B cell (primary cell): ENCODE results near the gene RASL10A. TPM values are rescaled to one million over a fixed set of nuclear protein-coding genes. Genes with fewer than 3 reads are reported as not detected.

Experiments used
- ATAC-seq: fragments of 200-7000 bp; cut with Tn5 transposase; one replicate; pipeline ENCODE4 v1.10.0; 2021; ENCODE audit warnings: low read depth, mild to moderate bottlenecking, moderate number of reproducible peaks, moderate library complexity
- CTCF ChIA-PET: fragments of 350-600 bp; sonication (Branson Sonifier 250); formaldehyde crosslinking; loops from one replicate; lab custom pipeline; 2021; ENCODE audit warnings: antibody characterized with exemption, inconsistent platforms; lab: Charles Lee
- POLR2A ChIA-PET: fragments of 350-600 bp; sonication (Branson Sonifier 250); formaldehyde crosslinking; loops from one replicate; lab custom pipeline; 2021; ENCODE audit warnings: antibody characterized with exemption; lab: Charles Lee
- DNase-seq: peaks from one replicate; pipeline ENCODE4 v3.0.0; 2013
- H2AFZ ChIP-seq: 2 replicates; pipeline ENCODE4 v1.6.1; 2012; ENCODE audit warnings: mild to moderate bottlenecking, low read depth, low read length; ENCODE audit not compliant: insufficient read depth, poor library complexity, severe bottlenecking
- H3K27ac ChIP-seq, 2 donors: 1 replicate in 1 of 2; 2 replicates in 1 of 2; pipeline ENCODE4 v1.5.1; 2012 to 2013; ENCODE audit warnings: low read length in 2 of 2, mild to moderate bottlenecking in 2 of 2, moderate library complexity in 1 of 2
- H3K27me3 ChIP-seq, 4 experiments: fragments of 200-600 bp in 1 of 4; sonication (generic) in 1 of 4; replicated peaks in 1 of 4; 1 replicate in 2 of 4; 2 replicates in 2 of 4; pipeline versions ENCODE4 v1.6.1 to v1.7.0; 2013 to 2016; ENCODE audit warnings: low read length in 3 of 4, mild to moderate bottlenecking in 2 of 4, mixed read lengths in 1 of 4, moderate library complexity in 1 of 4; ENCODE audit not compliant: insufficient read depth in 4 of 4, control insufficient read depth in 3 of 4; ENCODE audit errors: control extremely low read depth in 1 of 4
- H3K36me3 ChIP-seq, 2 experiments: replicated peaks in 1 of 2; 1 replicate in 1 of 2; 2 replicates in 1 of 2; pipeline versions ENCODE4 v1.6.1 to v1.7.1; 2013; ENCODE audit warnings: low read length in 1 of 2; ENCODE audit not compliant: insufficient read depth in 2 of 2, control insufficient read depth in 1 of 2; ENCODE audit errors: control extremely low read depth in 1 of 2, extremely low read depth in 1 of 2
- H3K4me1 ChIP-seq, 2 donors: fragments of 200-600 bp in 1 of 2; sonication (generic) in 1 of 2; 1 replicate in 1 of 2; 2 replicates in 1 of 2; pipeline versions ENCODE4 v1.5.1 to v1.6.1; 2013 to 2017; ENCODE audit warnings: low read length in 2 of 2; ENCODE audit not compliant: control insufficient read depth in 2 of 2, insufficient read depth in 2 of 2
- H3K4me2 ChIP-seq: replicated peaks from 2 replicates; pipeline ENCODE3; 2012; ENCODE audit warnings: mild to moderate bottlenecking, low read depth, low read length; ENCODE audit not compliant: poor library complexity, severe bottlenecking
- H3K4me3 ChIP-seq, 5 experiments: fragments of 200-600 bp in 1 of 5; sonication (generic) in 1 of 5; 1 replicate in 3 of 5; 2 replicates in 2 of 5; pipeline versions ENCODE4 v1.5.1 to v1.7.0; 2011 to 2016; ENCODE audit warnings: low read length in 4 of 5, mild to moderate bottlenecking in 4 of 5, low read depth in 2 of 5, control low read depth in 1 of 5, moderate library complexity in 1 of 5; ENCODE audit not compliant: insufficient read depth in 1 of 5; ENCODE audit errors: control extremely low read depth in 1 of 5, extremely low read depth in 1 of 5
- H3K79me2 ChIP-seq: fragments of 200-600 bp; sonication (generic); one replicate; pipeline ENCODE4 v1.6.0; 2016; ENCODE audit warnings: low read length; ENCODE audit not compliant: control insufficient read depth, insufficient read depth
- H3K9ac ChIP-seq: fragments of 200-600 bp; sonication (generic); 2 replicates; pipeline ENCODE4 v1.6.1; 2017; ENCODE audit warnings: mild to moderate bottlenecking, low read length, moderate library complexity
- H3K9me3 ChIP-seq, 3 donors: one replicate each; pipeline versions ENCODE4 v1.6.1 to v1.7.1; 2013; ENCODE audit warnings: low read length in 2 of 3; ENCODE audit not compliant: control insufficient read depth in 2 of 3, insufficient read depth in 1 of 3; ENCODE audit errors: control extremely low read depth in 1 of 3
- H4K20me1 ChIP-seq: 2 replicates; pipeline ENCODE4 v1.6.0; 2012; ENCODE audit warnings: mild to moderate bottlenecking, low read length; ENCODE audit not compliant: insufficient read depth, control insufficient read depth, poor library complexity, severe bottlenecking
- H3K27ac Mint-ChIP-seq: one replicate; pipeline ENCODE4 v1.8.0; 2021; ENCODE audit warnings: mixed read lengths
- H3K27me3 Mint-ChIP-seq: one replicate; pipeline ENCODE4 v1.8.0; 2021; ENCODE audit warnings: mixed read lengths
- H3K4me1 Mint-ChIP-seq: one replicate; pipeline ENCODE4 v1.8.0; 2021; ENCODE audit warnings: mixed read lengths
- H3K4me3 Mint-ChIP-seq: one replicate; pipeline ENCODE4 v1.8.0; 2021; ENCODE audit warnings: mixed read lengths
- H3K9me3 Mint-ChIP-seq: one replicate; pipeline ENCODE4 v1.8.0; 2022; ENCODE audit warnings: mixed read lengths; ENCODE audit not compliant: insufficient read depth
- EZH2 ChIP-seq: IDR thresholded peaks from 2 replicates; pipeline ENCODE4 v1.6.1; 2012; ENCODE audit warnings: borderline replicate concordance, low read depth, mild to moderate bottlenecking, moderate library complexity, low read length; ENCODE audit not compliant: insufficient read depth, poor library complexity, severe bottlenecking
- WGBS: methylation state at CpG from one replicate; pipeline ENCODE4 v1.1.5; 2013; ENCODE audit warnings: missing lambda C conversion rate; ENCODE audit not compliant: insufficient coverage; 5-methylcytosine and 5-hydroxymethylcytosine counted together
- intact Hi-C: fragments of 100-400 bp; cut with micrococcal nuclease; formaldehyde crosslinking; loops from one replicate; pipeline ENCODE4 v1.10.0; 2022
- polyA plus RNA-seq: library from polyadenylated mRNA; depleted of rRNA; stranded (reverse); fragments of >200 nt; gene quantifications from 2 replicates; pipeline ENCODE4 v1.2.3, GENCODE V29; 2012
- total RNA-seq, 2 donors: library from RNA; stranded (reverse); fragments of 120-200 nt in 1 of 2; gene quantifications; 1 replicate in 1 of 2; 2 replicates in 1 of 2; pipeline versions ENCODE4 v1.2.3 to v1.2.4, GENCODE V29; 2013 to 2022
- TF ChIP-seq, protein P1 (sequence below): fragments of 200-600 bp; IDR thresholded peaks from one replicate; pipeline ENCODE4 v1.8.0; 2022; ENCODE audit warnings: antibody characterized with exemption, mild to moderate bottlenecking

Gene RASL10A
- total and polyA plus RNA-seq, 2 donors (not counting 1 experiment from before 2014, with no cell fraction given) = 2.8 to 4.7 TPM

DNA sequence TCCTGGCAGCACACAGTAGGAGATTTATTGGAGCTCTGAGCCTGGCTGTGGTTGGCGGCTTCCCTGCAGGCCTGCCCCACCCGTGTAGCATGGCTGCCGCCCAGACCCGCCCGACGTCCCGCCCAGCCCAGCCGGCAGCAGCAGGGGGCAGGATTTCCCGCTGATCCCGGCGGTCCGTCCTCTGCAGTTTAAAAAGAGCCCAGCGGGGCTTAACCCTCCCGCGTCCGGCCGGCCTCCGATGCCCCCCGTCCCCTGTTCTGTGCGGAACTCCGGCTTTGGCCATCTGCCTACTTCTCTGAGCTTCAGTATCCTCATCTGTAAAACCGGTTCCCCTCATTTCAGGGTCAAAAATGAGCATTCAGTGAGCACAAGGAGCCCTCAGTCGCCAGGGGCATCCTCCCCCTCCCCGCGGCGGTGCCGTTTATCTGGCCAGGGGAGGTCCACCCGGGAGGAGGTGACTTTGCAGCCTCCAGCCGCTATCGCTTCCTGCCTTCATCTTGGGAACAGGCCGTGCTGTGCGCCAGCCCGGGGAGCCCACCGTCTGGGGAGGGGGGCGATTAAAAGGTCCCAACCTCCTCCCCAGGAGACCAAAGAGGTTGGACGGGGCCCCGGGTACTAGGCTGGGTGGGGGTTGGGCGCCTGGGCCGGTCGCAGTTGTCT, 9.2 kb downstream of the RASL10A start, which contains the start of gene GAS2L1:
Gene GAS2L1, plus strand, starts transcription at position 476 of the 660 bp plus-strand sequence. CDS start 1,456 bp downstream, outside the sequence.
- H3K4me1 ChIP-seq = peaks cover 21 to 27% of the 10 kb centered on the region in 2 donors
- ChIA-PET POLR2A (no interaction called here), CTCF (interaction anchor here (0.7 to 1.6 kb wide), 2 partner anchors 218 to 1173 kb away, joined by 3 to 5 read pairs; no protein-coding TSS in a partner anchor)
- peaks cover 23% of the 10 kb centered on the region for H3K27me3 Mint-ChIP-seq
- peak within 1 kb of the TSS; percentile 85 for H3K4me3 Mint-ChIP-seq
- H3K9me3 Mint-ChIP-seq = no peaks in the 10 kb centered on the region
- WGBS = under 1% methylated on average over 38 of the region's 40 CpGs
- peaks cover 2% of the 10 kb centered on the region for H3K79me2 ChIP-seq
- peak within 1 kb of the TSS; percentile 33 to 71 (median 46) for H3K4me3 ChIP-seq
- peaks cover 0 to 45% (median 16%) of the 10 kb centered on the region in 4 experiments for H3K27me3 ChIP-seq
- no peaks in the 10 kb centered on the region for H3K36me3 ChIP-seq
- H2AFZ ChIP-seq = peak within 1 kb of the TSS; percentile 74
- TF ChIP-seq EZH2 = peak; percentile 68
- TF ChIP-seq, protein P1, sequence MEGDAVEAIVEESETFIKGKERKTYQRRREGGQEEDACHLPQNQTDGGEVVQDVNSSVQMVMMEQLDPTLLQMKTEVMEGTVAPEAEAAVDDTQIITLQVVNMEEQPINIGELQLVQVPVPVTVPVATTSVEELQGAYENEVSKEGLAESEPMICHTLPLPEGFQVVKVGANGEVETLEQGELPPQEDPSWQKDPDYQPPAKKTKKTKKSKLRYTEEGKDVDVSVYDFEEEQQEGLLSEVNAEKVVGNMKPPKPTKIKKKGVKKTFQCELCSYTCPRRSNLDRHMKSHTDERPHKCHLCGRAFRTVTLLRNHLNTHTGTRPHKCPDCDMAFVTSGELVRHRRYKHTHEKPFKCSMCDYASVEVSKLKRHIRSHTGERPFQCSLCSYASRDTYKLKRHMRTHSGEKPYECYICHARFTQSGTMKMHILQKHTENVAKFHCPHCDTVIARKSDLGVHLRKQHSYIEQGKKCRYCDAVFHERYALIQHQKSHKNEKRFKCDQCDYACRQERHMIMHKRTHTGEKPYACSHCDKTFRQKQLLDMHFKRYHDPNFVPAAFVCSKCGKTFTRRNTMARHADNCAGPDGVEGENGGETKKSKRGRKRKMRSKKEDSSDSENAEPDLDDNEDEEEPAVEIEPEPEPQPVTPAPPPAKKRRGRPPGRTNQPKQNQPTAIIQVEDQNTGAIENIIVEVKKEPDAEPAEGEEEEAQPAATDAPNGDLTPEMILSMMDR = peak; percentile 48
- H3K27ac Mint-ChIP-seq = no peak within 1 kb of the TSS
- H3K4me1 Mint-ChIP-seq = peaks cover 23% of the 10 kb centered on the region
- H4K20me1 ChIP-seq = no peaks in the 10 kb centered on the region
- no peak within 1 kb of the TSS for H3K27ac ChIP-seq
- ATAC-seq (peak; percentile 53), DNase-seq (peak; percentile 60)
- peak within 1 kb of the TSS; percentile 99 for H3K4me2 ChIP-seq
- peaks cover 0 to 19% (median 0%) of the 10 kb centered on the region in 3 donors for H3K9me3 ChIP-seq
- H3K9ac ChIP-seq = peak within 1 kb of the TSS; percentile 68
- intact Hi-C loops = no loop called here

DNA sequence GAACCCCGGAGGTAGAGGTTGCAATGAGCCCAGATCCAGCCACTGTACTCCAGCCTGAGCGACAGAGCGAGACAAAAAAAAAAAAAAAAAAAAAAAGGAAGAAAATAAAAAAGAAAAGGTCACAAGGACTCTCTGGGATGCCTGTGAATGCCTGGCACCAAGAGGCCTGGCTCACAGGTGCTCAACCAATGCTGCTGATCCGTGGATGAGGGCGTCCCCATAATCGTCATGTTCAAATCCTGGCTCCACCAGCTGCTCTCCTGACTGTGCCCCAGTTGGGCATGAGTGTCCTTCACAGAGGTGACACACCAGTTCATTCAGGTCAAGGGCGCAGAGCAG, 9.7 kb downstream of the RASL10A start:
- Mint-ChIP-seq H3K4me3 (peak overlapping the region; percentile 83), H3K9me3 (no peaks in the 10 kb centered on the region), H3K4me1 (peaks cover 20% of the 10 kb centered on the region), H3K27me3 (peaks cover 21% of the 10 kb centered on the region), H3K27ac (no peak overlapping the region)
- Histone ChIP-seq H3K4me3 (no peak overlapping the region), H3K9ac (peak overlapping the region; percentile 68), H3K36me3 (peaks cover 0 to 2% of the 10 kb centered on the region in 2 experiments), H3K4me1 (peaks cover 16 to 22% of the 10 kb centered on the region in 2 donors), H2AFZ (peak overlapping the region; percentile 74), H3K9me3 (peaks cover 0 to 14% (median 0%) of the 10 kb centered on the region in 3 donors), H4K20me1 (no peaks in the 10 kb centered on the region), H3K79me2 (peaks cover 2% of the 10 kb centered on the region), H3K27me3 (peaks cover 0 to 40% (median 16%) of the 10 kb centered on the region in 4 experiments), H3K4me2 (peak overlapping the region; percentile 99), H3K27ac (no peak overlapping the region)
- CTCF ChIA-PET = interaction anchor here (0.7 to 1.6 kb wide), 2 partner anchors 219 to 1174 kb away, joined by 3 to 5 read pairs; no protein-coding TSS in a partner anchor
- TF ChIP-seq, protein P1 = no peak
- TF ChIP-seq EZH2 = no peak
- no peak for DNase-seq
- WGBS = 31% methylated on average over 4 of the region's 7 CpGs
- intact Hi-C loops = no loop called here
- ATAC-seq = no peak
- POLR2A ChIA-PET = interaction anchor here (0.7 kb wide), 1 partner anchor 160 kb away, joined by 6 read pairs; no protein-coding TSS in a partner anchor
